Thoracic aorta (tissue), 2 donors: Measurements from ENCODE around the gene MAP1LC3B2. TPM values are rescaled to one million over a fixed set of nuclear protein-coding genes. Genes with fewer than 3 reads are reported as not detected.

Source experiments
- ATAC-seq: fragments of 150-250 bp; one replicate; pipeline ENCODE4 v1.8.0; 2017; ENCODE audit warnings: low read depth; ENCODE audit not compliant: insufficient number of reproducible peaks, low FRiP score
- DNase-seq: peaks from one replicate; pipeline ENCODE4 v3.0.0-alpha.2; 2020; ENCODE audit warnings: low spot score
- H3K27ac ChIP-seq, 2 donors: fragments of 200-600 bp; sonication (generic); 1 replicate in 1 of 2; 2 replicates in 1 of 2; pipeline ENCODE4 v1.5.1; 2016; ENCODE audit warnings: mild to moderate bottlenecking in 2 of 2, moderate library complexity in 2 of 2
- H3K27me3 ChIP-seq: fragments of 200-600 bp; sonication (generic); replicated peaks from 2 replicates; pipeline ENCODE4 v1.6.0; 2016; ENCODE audit warnings: mild to moderate bottlenecking; ENCODE audit not compliant: insufficient read depth
- H3K36me3 ChIP-seq: fragments of 200-600 bp; sonication (generic); one replicate; pipeline ENCODE4 v1.5.1; 2016
- H3K4me1 ChIP-seq, 2 donors: fragments of 200-600 bp; sonication (generic); 1 replicate in 1 of 2; 2 replicates in 1 of 2; pipeline versions ENCODE4 v1.5.1 to v1.6.0; 2016; ENCODE audit warnings: low read depth in 2 of 2, mild to moderate bottlenecking in 1 of 2; ENCODE audit not compliant: control insufficient read depth in 1 of 2
- H3K4me3 ChIP-seq: fragments of 200-600 bp; sonication (generic); 2 replicates; pipeline ENCODE4 v1.5.1; 2016; ENCODE audit warnings: mild to moderate bottlenecking
- H3K9me3 ChIP-seq: fragments of 200-600 bp; sonication (generic); 2 replicates; pipeline ENCODE4 v1.5.1; 2016
- total RNA-seq, 2 donors: library from RNA; depleted of rRNA; stranded (reverse); fragments of >200 nt; gene quantifications; one replicate each; pipeline versions ENCODE4 v1.1.0 to v1.2.3, GENCODE V29; 2016
- TF ChIP-seq, protein P1 (sequence below): fragments of 200-600 bp; sonication (generic); IDR thresholded peaks from one replicate; pipeline ENCODE4 v1.5.1; 2019; ENCODE audit warnings: antibody characterized with exemption

MAP1LC3B2 gene
- total RNA-seq, 2 donors from 2014 or later = 1.5 TPM; not detected in 1

DNA sequence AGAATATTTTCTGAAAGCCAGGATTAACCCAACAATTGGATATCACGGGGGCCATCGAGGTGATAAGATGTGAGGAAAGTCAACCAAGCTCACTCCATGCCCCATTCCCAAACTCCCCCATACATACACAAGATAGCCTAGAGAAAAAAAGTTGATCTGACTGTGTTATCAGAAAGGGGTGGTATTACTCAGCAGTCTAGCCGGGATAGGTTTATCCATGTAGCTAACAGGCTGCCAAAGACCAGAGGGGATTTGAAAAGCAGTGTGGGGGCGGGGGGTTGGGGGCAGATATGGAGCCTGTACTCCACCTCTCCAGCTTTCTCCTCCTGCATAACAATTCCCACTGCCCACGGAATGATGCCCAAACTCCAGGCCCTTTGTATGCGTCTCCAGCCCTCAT lies 13.2 kb upstream of the MAP1LC3B2 start:
- peaks cover 0 to 9% of the 10 kb centered on the region in 2 donors for H3K4me1 ChIP-seq
- DNase-seq (no peak), ATAC-seq (no peak)
- H3K27me3 ChIP-seq = no peaks in the 10 kb centered on the region
- H3K9me3 ChIP-seq = no peaks in the 10 kb centered on the region
- H3K27ac ChIP-seq = no peak overlapping the region
- H3K36me3 ChIP-seq = no peaks in the 10 kb centered on the region
- TF ChIP-seq, protein P1, sequence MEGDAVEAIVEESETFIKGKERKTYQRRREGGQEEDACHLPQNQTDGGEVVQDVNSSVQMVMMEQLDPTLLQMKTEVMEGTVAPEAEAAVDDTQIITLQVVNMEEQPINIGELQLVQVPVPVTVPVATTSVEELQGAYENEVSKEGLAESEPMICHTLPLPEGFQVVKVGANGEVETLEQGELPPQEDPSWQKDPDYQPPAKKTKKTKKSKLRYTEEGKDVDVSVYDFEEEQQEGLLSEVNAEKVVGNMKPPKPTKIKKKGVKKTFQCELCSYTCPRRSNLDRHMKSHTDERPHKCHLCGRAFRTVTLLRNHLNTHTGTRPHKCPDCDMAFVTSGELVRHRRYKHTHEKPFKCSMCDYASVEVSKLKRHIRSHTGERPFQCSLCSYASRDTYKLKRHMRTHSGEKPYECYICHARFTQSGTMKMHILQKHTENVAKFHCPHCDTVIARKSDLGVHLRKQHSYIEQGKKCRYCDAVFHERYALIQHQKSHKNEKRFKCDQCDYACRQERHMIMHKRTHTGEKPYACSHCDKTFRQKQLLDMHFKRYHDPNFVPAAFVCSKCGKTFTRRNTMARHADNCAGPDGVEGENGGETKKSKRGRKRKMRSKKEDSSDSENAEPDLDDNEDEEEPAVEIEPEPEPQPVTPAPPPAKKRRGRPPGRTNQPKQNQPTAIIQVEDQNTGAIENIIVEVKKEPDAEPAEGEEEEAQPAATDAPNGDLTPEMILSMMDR = no peak
- no peak overlapping the region for H3K4me3 ChIP-seq

DNA sequence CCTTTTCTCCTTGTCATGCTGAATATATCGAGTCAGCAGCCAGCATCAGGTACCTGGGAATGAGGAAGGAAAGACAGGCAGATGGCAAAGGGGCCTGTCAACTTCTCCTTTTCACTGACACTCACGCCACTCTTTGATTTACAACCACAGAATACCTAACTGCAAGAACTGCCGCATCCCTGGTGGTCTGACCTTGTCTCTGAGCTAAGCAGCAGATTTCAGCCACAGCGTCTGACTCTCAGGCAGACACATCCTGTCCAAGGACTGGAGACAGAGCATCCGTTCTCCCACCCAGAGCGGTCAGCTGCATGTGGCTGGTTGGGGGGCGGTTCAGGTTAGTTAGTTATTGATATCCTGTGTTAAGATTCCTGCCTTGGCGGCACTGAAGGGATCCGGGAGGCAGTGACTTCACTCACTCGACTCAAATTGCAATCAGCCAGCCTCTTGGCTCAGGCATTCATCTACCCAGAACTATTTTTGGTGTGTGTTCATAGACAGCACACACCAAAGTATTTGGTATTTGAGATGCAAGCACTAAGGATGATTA lies 11.2 kb upstream of the MAP1LC3B2 start:
- Histone ChIP-seq H3K36me3 (no peaks in the 10 kb centered on the region), H3K27ac (no peak overlapping the region), H3K27me3 (no peaks in the 10 kb centered on the region), H3K4me3 (no peak overlapping the region), H3K4me1 (peaks cover 0 to 9% of the 10 kb centered on the region in 2 donors), H3K9me3 (no peaks in the 10 kb centered on the region)
- DNase-seq = no peak
- no peak for ATAC-seq
- TF ChIP-seq, protein P1 = no peak

DNA sequence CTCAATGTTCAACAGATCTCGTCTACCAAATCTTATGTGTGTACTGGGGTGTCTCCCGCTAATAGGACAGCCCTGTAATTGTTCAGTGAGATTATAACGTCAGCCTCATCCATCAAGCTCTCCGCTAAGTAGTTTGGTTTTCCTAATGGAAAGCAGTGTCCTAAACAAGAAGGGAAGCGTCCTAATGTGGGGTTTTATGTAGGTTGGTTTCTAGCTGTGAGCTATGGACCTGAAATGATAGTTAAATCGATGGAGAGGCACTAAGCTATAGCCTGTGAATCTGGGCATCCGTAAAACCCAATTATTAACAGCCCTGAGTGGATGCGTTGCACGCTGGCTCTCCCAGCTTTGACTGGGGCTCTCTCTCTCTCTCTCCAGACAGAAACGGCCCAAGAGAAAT lies 9.2 kb upstream of the MAP1LC3B2 start:
- Histone ChIP-seq H3K4me1 (peaks cover 0 to 9% of the 10 kb centered on the region in 2 donors), H3K9me3 (no peaks in the 10 kb centered on the region), H3K4me3 (no peak overlapping the region), H3K27me3 (no peaks in the 10 kb centered on the region), H3K36me3 (no peaks in the 10 kb centered on the region), H3K27ac (no peak overlapping the region)
- no peak for DNase-seq
- no peak for ATAC-seq
- TF ChIP-seq, protein P1 = no peak

DNA sequence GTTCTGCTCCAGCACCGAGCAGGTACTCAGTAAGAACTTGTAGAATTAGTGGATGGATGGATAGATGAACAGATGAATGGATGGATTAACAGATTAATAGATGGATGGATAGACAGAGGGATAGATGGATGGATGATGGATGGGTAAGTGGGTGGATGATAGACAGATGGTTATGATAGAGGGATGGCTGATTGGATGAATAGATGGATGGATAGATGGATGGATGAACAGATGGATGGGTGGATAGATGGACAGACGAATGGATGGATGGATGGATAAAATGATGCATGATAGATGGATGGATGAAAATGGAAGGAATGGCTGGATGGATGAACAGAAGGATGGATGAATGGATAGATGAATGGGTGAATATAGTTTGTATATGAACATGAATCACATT lies 8.0 kb upstream of the MAP1LC3B2 start:
- Histone ChIP-seq H3K36me3 (no peaks in the 10 kb centered on the region), H3K4me1 (peaks cover 0 to 9% of the 10 kb centered on the region in 2 donors), H3K27ac (no peak overlapping the region), H3K9me3 (no peaks in the 10 kb centered on the region), H3K4me3 (no peak overlapping the region), H3K27me3 (no peaks in the 10 kb centered on the region)
- DNase-seq = no peak
- TF ChIP-seq, protein P1 = no peak
- ATAC-seq = no peak

DNA sequence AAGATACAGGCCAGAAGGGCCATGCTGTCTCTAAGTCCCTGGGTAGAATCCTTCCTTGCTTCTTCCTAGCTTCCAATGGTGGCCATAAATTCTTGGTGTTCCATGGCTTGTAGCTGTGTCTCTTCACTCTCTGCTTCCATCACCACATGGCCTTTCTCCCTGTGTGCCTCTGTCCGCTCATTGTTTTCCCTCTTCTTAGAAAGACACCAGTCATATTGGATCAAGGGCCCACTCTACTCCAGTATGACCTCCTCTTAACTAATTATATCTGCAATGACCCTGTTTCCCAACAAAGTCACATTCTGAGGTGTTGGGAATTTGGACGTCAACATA lies 7.6 kb upstream of the MAP1LC3B2 start:
- no peaks in the 10 kb centered on the region for H3K27me3 ChIP-seq
- no peaks in the 10 kb centered on the region for H3K36me3 ChIP-seq
- TF ChIP-seq, protein P1 = no peak
- H3K27ac ChIP-seq = no peak overlapping the region
- ATAC-seq (no peak), DNase-seq (no peak)
- no peaks in the 10 kb centered on the region for H3K9me3 ChIP-seq
- H3K4me1 ChIP-seq = peaks cover 0 to 9% of the 10 kb centered on the region in 2 donors
- H3K4me3 ChIP-seq = no peak overlapping the region
